Mucosa of rectum (tissue), 2 donors: Measurements from ENCODE around the gene MAPKAP1.

Experiments
- H3K27ac ChIP-seq, 2 donors: one replicate each; pipeline ENCODE4 v1.7.0; 2013; ENCODE audit warnings: inconsistent platforms in 2 of 2, low read depth in 2 of 2, low read length in 2 of 2
- H3K27me3 ChIP-seq, 2 donors: one replicate each; pipeline ENCODE4 v1.7.0; 2013; ENCODE audit warnings: low read length in 2 of 2; ENCODE audit not compliant: control insufficient read depth in 2 of 2, insufficient read depth in 2 of 2
- H3K36me3 ChIP-seq, 2 donors: one replicate each; pipeline ENCODE4 v1.7.0; 2013; ENCODE audit warnings: low read length in 2 of 2; ENCODE audit not compliant: control insufficient read depth in 2 of 2, insufficient read depth in 2 of 2
- H3K4me1 ChIP-seq, 2 donors: one replicate each; pipeline ENCODE4 v1.7.0; 2013; ENCODE audit warnings: low read length in 2 of 2, mild to moderate bottlenecking in 1 of 2; ENCODE audit not compliant: control insufficient read depth in 2 of 2, insufficient read depth in 2 of 2
- H3K4me3 ChIP-seq, 2 donors: one replicate each; pipeline ENCODE4 v1.7.0; 2013; ENCODE audit warnings: low read length in 2 of 2
- H3K9ac ChIP-seq, 2 donors: one replicate each; pipeline ENCODE4 v1.7.0; 2013; ENCODE audit warnings: low read length in 2 of 2, low read depth in 1 of 2, mild to moderate bottlenecking in 1 of 2
- H3K9me3 ChIP-seq, 2 donors: one replicate each; pipeline ENCODE4 v1.7.0; 2013; ENCODE audit warnings: low read length in 2 of 2; ENCODE audit not compliant: control insufficient read depth in 2 of 2
- donor health status: healthy.
- donor health status: Normal muscosa, but diverticular disease.

The MAPKAP1 gene

DNA sequence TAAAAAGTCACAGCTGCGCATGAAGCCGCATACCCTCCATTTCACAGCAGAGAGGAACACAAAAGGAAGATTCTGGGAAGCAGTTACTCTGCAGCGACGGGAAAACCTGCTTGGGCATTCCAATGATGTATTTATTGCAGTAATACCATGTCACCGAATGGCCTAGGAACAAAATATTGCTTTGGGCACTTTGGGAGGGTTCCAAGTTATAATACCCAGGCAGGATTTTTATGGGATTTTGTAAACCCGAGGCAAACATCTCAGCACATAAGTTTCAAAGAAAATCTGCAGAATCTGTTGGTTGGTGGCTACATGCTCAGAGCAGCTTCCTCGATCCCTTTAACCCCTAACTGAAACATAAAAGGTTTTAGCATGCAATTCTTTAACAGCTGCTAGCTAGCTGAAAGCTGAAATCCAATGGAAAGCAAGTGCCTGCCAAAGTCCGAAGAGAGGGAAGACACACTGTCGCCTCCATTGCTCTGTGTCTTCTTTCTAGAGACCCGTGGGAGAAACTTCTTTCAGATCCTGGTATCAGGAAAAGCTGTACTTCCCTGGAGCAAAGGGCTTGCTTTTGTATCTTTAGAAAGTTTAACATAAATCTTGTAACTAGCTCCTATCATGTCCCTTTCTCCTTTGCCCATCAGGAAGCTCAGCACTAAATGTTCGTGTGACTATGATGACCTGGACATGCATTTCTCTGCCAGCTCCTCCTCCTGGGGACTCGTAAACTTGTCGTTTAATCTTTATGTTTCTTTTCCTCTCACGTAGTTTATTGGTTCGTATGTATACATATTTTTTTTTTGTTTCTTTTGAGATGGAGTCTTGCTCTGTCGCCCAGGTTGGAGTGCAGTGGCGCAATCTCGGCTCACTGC, 195.0 kb downstream of the MAPKAP1 start:
- Histone ChIP-seq H3K9me3 (no peaks in the 10 kb centered on the region), H3K4me3 (peak overlapping the region in 1 of 2 donors; percentile 14), H3K27me3 (no peaks in the 10 kb centered on the region), H3K36me3 (no peaks in the 10 kb centered on the region), H3K9ac (peak overlapping the region in 1 of 2 donors; percentile 5), H3K4me1 (peaks cover 0 to 17% of the 10 kb centered on the region in 2 donors), H3K27ac (no peak overlapping the region)

DNA sequence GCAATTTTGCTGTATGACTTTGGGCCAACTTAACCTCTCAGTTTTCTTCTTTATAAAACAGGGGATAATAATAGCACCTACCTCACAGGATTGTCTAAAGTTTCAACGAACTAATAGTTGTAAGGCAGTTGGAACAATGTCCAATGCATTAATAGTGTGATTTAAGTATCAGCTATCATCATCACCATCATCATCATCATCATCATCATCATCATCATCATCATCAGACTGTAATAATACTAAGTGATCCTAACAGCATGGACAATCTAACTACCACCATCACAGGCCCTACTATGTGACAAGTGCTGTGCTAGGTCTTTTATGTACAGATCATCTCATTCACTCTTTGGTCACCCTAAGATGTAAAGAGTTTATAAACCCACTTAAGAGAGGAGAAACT, 196.0 kb downstream of the MAPKAP1 start:
- Histone ChIP-seq H3K4me3 (no peak overlapping the region), H3K27ac (no peak overlapping the region), H3K36me3 (no peaks in the 10 kb centered on the region), H3K9me3 (no peaks in the 10 kb centered on the region), H3K9ac (no peak overlapping the region), H3K4me1 (peaks cover 0 to 17% of the 10 kb centered on the region in 2 donors), H3K27me3 (no peaks in the 10 kb centered on the region)

DNA sequence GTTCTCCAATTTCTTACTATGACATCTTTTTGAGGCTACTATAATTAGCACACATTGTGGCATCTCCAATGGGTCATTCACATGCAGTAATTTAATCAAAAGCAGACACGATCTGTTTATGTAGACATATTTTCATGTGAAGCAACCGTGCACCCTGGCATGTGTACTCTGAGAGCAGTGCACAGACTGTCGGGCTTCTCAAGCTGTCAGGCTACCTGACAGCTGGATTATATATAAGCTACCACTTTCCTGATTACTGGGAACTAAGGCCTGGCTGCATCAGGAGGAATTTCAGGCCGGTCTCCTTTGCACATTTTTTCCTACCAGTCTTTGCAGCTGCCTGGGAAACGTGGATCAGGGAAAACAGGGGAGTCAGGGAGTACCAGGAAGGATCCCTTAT, 197.5 kb downstream of the MAPKAP1 start:
- Histone ChIP-seq H3K9me3 (no peaks in the 10 kb centered on the region), H3K4me1 (peaks cover 0 to 17% of the 10 kb centered on the region in 2 donors), H3K27ac (no peak overlapping the region)

DNA sequence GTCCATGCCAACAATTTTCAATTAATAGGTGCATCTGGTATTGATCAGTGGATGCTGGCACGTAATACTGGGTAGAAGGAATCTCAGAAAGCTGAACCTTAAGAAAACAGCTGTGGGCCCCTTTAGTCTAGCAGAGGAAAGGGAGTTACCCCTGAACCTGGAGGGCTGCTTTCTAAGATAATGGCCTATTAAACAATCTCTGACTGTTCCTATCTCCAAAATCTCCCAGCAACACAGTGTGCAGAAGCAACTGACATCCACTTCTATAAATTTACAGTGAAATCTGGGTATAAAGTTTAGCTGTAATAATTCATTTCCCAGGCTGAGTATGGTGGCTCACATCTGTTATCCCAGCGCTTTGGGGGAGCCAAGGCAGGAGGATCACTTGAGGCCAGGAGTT, 198.8 kb downstream of the MAPKAP1 start:
- no peaks in the 10 kb centered on the region for H3K9me3 ChIP-seq
- H3K36me3 ChIP-seq, result no peaks in the 10 kb centered on the region
- H3K9ac ChIP-seq, result no peak overlapping the region
- no peak overlapping the region for H3K27ac ChIP-seq
- peaks cover 0 to 9% of the 10 kb centered on the region in 2 donors for H3K4me1 ChIP-seq
- no peaks in the 10 kb centered on the region for H3K27me3 ChIP-seq
- H3K4me3 ChIP-seq, result no peak overlapping the region

More for the DNA sequence above, 197.5 kb downstream of the MAPKAP1 start:
- Histone ChIP-seq H3K36me3 (no peaks in the 10 kb centered on the region), H3K9ac (no peak overlapping the region), H3K4me3 (no peak overlapping the region), H3K27me3 (no peaks in the 10 kb centered on the region)

DNA sequence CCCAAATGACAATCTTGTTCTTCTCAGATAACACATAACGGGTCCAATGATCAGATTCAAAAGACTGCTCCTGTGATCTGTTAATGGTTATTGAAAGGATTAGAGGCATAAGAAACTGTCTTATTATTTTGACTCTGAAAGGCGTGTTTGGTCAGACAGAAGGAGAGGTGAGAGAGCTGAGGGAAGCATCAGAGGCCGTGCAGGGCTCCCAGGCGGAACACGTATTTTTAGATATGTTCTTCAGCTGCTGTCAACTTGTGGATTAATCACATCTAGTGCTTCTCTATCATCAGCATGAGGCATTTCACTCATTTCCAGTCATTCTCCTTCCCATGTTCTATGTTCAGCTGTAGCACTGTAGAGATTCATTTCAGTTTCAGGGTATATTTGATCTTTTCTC, 199.8 kb downstream of the MAPKAP1 start:
- Histone ChIP-seq H3K27me3 (no peaks in the 10 kb centered on the region), H3K27ac (no peak overlapping the region), H3K36me3 (no peaks in the 10 kb centered on the region)

DNA sequence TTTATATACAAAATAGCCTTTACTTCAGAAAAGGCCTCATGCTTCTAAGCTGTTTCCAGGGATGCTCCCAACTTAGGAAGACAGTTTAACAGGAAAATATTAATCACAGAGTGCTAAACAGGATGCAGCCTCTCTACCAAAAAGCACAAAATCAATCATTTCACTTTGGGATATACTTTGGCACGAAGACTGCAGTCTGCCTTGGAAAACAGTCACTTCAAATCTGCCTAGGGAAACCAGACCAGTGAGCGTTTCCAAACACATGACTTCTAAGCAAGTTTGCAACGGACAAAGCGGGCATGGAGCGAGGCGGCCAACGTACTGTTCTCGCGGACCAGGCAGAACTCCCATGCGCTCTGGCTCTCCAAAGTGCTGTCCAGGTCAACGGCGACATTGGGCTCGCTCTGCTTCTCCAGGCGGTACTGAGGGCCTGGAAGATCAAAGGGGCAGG, 201.0 kb downstream of the MAPKAP1 start:
- H3K9me3 ChIP-seq, result no peaks in the 10 kb centered on the region
- no peak overlapping the region for H3K27ac ChIP-seq
- H3K36me3 ChIP-seq, result no peaks in the 10 kb centered on the region
- no peaks in the 10 kb centered on the region for H3K4me1 ChIP-seq
- H3K4me3 ChIP-seq, result no peak overlapping the region
- H3K27me3 ChIP-seq, result no peaks in the 10 kb centered on the region
- H3K9ac ChIP-seq, result no peak overlapping the region

More for the DNA sequence above, 199.8 kb downstream of the MAPKAP1 start:
- Histone ChIP-seq H3K4me3 (no peak overlapping the region), H3K9ac (no peak overlapping the region), H3K4me1 (peaks cover 0 to 5% of the 10 kb centered on the region in 2 donors), H3K9me3 (no peaks in the 10 kb centered on the region)

DNA sequence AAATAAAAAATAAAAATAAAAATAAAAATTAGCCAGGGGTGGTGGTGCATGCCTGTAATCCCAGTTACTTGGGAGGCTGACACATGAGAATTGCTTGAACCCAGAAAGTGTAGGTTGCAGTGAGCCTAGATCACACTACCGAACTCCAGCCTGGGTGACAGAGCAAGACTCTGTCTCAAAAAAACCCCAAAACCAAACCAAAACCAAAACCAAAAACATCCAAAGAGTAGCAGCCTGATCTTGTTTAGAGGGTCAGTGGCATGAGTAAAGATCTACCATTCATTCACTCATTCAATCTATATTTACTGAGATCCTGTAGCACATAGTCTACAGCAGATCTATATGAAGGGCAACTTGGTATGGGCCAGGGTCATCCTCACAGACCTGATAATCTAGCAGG, 202.4 kb downstream of the MAPKAP1 start:
- Histone ChIP-seq H3K9me3 (no peaks in the 10 kb centered on the region), H3K36me3 (no peaks in the 10 kb centered on the region), H3K4me1 (no peaks in the 10 kb centered on the region), H3K27ac (no peak overlapping the region), H3K27me3 (no peaks in the 10 kb centered on the region), H3K9ac (no peak overlapping the region), H3K4me3 (no peak overlapping the region)

DNA sequence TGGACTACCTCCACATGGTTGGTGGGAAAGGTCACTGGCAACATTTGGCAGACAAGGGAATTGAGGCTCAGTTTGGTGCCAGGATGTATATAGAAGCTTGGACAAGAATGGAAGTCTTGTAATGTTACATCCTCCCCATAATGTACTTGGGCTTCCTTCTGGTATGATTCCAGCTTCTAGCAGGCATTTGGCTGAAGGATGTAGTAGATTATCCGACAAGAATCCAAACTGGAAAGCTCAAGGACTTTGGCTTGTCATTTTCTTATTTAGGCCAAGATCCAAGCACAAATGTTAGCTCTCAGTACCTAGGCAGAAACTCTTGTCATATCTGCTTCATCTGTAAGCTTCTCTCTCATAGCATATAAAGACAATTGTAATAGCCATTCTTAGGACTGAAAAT, 209.1 kb downstream of the MAPKAP1 start:
- peaks cover 0 to 3% of the 10 kb centered on the region in 2 donors for H3K4me1 ChIP-seq
- no peaks in the 10 kb centered on the region for H3K9me3 ChIP-seq
- H3K27me3 ChIP-seq, result no peaks in the 10 kb centered on the region
- no peaks in the 10 kb centered on the region for H3K36me3 ChIP-seq
- H3K9ac ChIP-seq, result no peak overlapping the region
- no peak overlapping the region for H3K27ac ChIP-seq
- no peak overlapping the region for H3K4me3 ChIP-seq

DNA sequence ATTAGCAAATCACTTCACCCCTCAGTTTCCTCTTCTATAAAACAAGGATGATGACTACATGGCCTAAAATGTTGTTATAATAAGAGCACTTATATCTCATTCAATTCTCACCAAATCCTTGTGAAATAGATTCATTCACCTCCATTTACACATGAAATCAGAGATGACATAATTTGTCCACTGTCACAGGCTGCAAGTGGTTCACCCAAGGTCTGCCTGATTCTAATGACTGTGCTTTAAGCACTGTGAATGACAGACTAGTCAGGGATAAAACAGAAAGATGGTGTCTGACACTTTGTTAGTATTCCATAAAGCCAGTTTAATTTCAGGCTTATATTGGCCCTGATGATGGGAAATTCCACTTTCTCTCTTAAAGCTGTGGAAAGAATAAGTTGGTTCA, 209.5 kb downstream of the MAPKAP1 start:
- no peaks in the 10 kb centered on the region for H3K36me3 ChIP-seq
- no peaks in the 10 kb centered on the region for H3K9me3 ChIP-seq
- H3K4me3 ChIP-seq, result no peak overlapping the region
- H3K4me1 ChIP-seq, result peaks cover 0 to 3% of the 10 kb centered on the region in 2 donors
- no peak overlapping the region for H3K27ac ChIP-seq
- no peak overlapping the region for H3K9ac ChIP-seq
- no peaks in the 10 kb centered on the region for H3K27me3 ChIP-seq

DNA sequence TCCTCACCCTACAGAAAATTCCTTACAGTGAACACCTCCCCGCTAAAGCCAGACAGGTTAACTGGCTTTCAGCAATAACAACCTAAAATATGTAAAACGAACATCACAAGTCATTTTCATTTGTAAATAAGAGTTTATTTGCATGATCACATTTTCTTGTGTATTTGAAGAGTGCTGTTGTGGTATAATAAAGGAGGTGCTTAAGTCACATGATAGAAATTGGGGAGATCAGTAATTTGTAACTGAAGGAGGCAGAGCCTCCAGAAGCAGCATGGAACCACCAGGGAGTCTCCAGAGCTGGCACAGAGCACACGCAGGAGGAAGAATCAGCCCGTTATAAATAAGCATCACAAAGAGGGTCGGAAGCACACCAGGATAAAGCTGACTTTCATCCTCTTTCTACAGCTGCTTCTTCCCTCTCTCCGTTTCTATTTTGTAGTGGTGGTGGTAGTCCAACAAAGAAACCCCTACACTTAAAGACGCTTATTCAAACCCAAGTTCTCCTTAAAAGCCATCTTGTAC, 210.6 kb downstream of the MAPKAP1 start:
- Histone ChIP-seq H3K36me3 (no peaks in the 10 kb centered on the region), H3K9ac (no peak overlapping the region), H3K27me3 (no peaks in the 10 kb centered on the region), H3K4me1 (peaks cover 0 to 3% of the 10 kb centered on the region in 2 donors), H3K27ac (no peak overlapping the region), H3K9me3 (no peaks in the 10 kb centered on the region), H3K4me3 (no peak overlapping the region)
